Ascending aorta (tissue), 2 donors: ENCODE measurements around the gene PRR35. TPM values are rescaled to one million over a fixed set of nuclear protein-coding genes. Genes with fewer than 3 reads are reported as not detected.

Experiments used
- DNase-seq, 2 donors: peaks; one replicate each; pipeline ENCODE4 v3.0.0-alpha.2; 2019; ENCODE audit warnings: low spot score in 2 of 2
- H3K27ac ChIP-seq, 2 donors: fragments of 200-600 bp; sonication (generic); one replicate each; pipeline ENCODE4 v1.5.1; 2016 to 2017; ENCODE audit warnings: mild to moderate bottlenecking in 1 of 2
- H3K27me3 ChIP-seq: fragments of 200-600 bp; sonication (generic); one replicate; pipeline ENCODE4 v1.5.1; 2017
- H3K36me3 ChIP-seq, 2 donors: fragments of 200-600 bp; sonication (generic); one replicate each; pipeline ENCODE4 v1.5.1; 2016
- H3K4me1 ChIP-seq, 2 donors: fragments of 200-600 bp; sonication (generic); one replicate each; pipeline ENCODE4 v1.5.1; 2016 to 2017; ENCODE audit warnings: mild to moderate bottlenecking in 1 of 2
- H3K4me3 ChIP-seq, 2 donors: fragments of 200-600 bp; sonication (generic); one replicate each; pipeline ENCODE4 v1.5.1; 2016 to 2017; ENCODE audit warnings: mild to moderate bottlenecking in 1 of 2
- H3K9me3 ChIP-seq, 2 donors: fragments of 200-600 bp; sonication (generic); one replicate each; pipeline ENCODE4 v1.5.1; 2016
- CTCF ChIP-seq, 3 experiments: fragments of 200-600 bp in 2 of 3; fragments of 450-650 bp in 1 of 3; sonication (generic) in 2 of 3; IDR thresholded peaks; one replicate each; pipeline ENCODE4 v1.5.1; 2016 to 2019; ENCODE audit warnings: antibody characterized with exemption in 3 of 3, mild to moderate bottlenecking in 1 of 3, moderate library complexity in 1 of 3
- intact Hi-C: fragments of 100-400 bp; cut with DNase I; formaldehyde crosslinking; loops from one replicate; pipeline ENCODE4 v1.15.1; 2023
- total RNA-seq: library from RNA; depleted of rRNA; stranded (reverse); fragments of >200 nt; gene quantifications from one replicate; pipeline ENCODE4 v1.1.0, GENCODE V29; 2016

The PRR35 gene
- total RNA-seq = not detected

DNA sequence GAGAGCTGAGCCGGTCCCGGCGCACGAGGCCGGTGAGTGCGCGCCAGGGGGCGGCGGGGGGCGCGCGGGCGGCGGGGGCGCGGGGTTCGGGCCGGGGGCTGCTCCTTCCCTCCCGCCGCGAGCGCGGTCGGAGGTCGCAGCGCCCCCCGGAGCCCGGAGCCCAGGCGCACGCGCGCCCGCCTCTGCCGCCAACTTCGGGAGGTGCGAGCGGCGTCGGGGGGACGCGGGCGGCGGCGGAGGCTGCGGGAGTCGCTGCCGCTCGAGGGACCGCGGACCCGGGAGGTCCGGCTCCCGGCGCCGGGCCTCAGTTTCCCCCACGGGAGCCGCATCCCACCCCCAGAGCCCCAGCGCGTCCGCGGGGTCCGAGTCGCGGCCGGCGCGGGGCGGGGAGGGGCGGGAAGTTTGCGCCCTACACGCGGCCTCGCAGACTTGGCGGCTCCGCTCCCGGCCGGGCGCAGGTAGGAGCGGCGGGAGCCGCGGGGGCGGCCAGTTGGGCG, at the start of gene PRR35:
PRR35 (plus strand) TSS at position 191 of the 497 bp plus-strand sequence. CDS start 2,901 bp downstream, outside the sequence.
- no peak for DNase-seq
- TF ChIP-seq CTCF (IDR thresholded peaks at IDR 0.05) = no peak
- intact Hi-C loops = no loop called here
- H3K36me3 ChIP-seq = no peaks in the 10 kb centered on the region
- peak within 1 kb of the TSS in 1 of 2 donors; percentile 26 for H3K4me3 ChIP-seq
- no peaks in the 10 kb centered on the region for H3K9me3 ChIP-seq
- H3K27me3 ChIP-seq = peaks cover 7% of the 10 kb centered on the region
- H3K27ac ChIP-seq = no peak within 1 kb of the TSS
- peaks cover 0 to 2% of the 10 kb centered on the region in 2 donors for H3K4me1 ChIP-seq

DNA sequence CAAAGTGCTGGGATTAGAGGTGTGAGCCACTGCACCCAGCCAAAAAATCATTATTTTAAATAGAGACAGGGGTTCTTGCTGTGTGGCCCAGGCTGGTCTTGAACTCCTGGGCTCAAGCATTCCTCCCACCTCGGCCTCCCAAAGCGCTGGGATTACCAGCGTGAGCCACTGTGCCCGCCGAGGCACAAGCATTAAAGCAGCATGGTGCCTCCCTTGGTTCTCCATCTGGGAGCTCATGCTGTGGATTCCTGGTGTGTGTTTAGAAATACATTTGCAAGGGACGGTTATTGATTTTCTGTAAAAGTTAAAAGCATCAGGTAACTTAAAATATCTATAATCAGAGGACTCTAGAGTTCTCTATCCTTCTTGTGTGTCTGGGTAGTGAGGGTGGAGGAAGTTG, 47.4 kb upstream of the PRR35 start:
- H3K27me3 ChIP-seq = no peaks in the 10 kb centered on the region
- intact Hi-C loops = no loop called here
- DNase-seq = no peak
- no peaks in the 10 kb centered on the region for H3K9me3 ChIP-seq
- H3K36me3 ChIP-seq = peaks cover 13 to 28% of the 10 kb centered on the region in 2 donors
- H3K4me1 ChIP-seq = no peaks in the 10 kb centered on the region
- H3K27ac ChIP-seq = no peak overlapping the region
- no peak for TF ChIP-seq CTCF (IDR thresholded peaks at IDR 0.05)
- H3K4me3 ChIP-seq = no peak overlapping the region

DNA sequence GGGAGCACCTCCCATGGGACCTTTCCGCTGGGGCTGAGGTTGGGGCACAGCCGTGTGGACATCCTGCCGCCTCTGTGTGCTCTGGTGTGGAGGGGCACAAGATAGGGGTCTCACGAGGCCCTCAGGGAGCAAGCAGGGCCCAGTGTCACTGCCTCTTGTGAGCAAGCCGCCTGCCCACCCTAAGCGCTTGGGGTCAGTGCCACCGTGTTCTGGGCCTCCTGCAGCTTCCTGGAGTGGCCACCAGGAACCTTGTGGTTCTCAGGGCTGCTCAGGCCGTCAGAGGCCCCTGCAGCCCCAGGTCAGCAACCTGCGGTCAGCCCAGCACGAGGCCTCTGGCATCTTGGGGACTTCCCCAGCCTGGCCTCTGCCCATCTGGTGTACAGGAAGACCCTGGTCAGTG, 46.2 kb upstream of the PRR35 start:
- Histone ChIP-seq H3K27me3 (no peaks in the 10 kb centered on the region), H3K36me3 (peaks cover 15 to 31% of the 10 kb centered on the region in 2 donors), H3K9me3 (no peaks in the 10 kb centered on the region), H3K4me1 (no peaks in the 10 kb centered on the region), H3K27ac (no peak overlapping the region), H3K4me3 (no peak overlapping the region)
- intact Hi-C loops = no loop called here
- TF ChIP-seq CTCF (IDR thresholded peaks at IDR 0.05) = no peak
- no peak for DNase-seq

DNA sequence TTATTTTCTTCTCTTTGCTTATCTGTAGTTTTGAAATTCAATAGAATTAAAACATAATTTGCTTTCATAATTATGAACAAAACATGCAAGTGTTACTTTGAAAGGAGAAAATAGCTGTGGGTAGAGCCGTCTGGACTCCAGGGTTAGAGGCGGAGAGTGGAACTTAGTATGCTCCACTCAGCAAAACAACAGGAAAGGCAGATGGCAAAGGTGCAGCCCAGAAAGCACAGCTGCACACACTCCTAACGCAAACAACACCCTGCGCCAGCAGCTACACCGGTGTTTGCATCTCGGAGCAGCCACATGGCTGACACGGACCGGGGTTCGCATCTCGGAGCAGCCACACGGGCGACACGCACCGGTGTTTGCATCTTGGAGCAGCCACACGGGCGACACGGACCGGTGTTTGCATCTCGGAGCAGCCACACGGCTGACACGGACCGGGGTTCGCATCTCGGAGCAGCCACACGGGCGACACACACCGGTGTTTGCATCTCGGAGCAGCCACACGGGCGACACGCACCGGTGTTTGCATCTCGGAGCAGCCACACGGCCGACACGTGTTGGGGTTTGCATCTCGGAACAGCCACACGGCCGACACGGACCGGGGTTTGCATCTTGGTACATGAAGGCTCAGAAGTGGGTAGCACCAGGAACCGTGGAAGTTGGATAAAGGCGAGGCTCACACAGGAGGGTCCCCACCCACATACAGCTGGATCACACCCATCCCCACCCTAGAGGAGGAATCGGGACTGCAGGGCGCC, 44.8 kb upstream of the PRR35 start:
- no peaks in the 10 kb centered on the region for H3K9me3 ChIP-seq
- no peak overlapping the region for H3K27ac ChIP-seq
- no peak for DNase-seq
- intact Hi-C loops = no loop called here
- no peak for TF ChIP-seq CTCF (IDR thresholded peaks at IDR 0.05)
- H3K4me3 ChIP-seq = no peak overlapping the region
- H3K4me1 ChIP-seq = no peaks in the 10 kb centered on the region
- no peaks in the 10 kb centered on the region for H3K27me3 ChIP-seq
- peaks cover 29 to 41% of the 10 kb centered on the region in 2 donors for H3K36me3 ChIP-seq

DNA sequence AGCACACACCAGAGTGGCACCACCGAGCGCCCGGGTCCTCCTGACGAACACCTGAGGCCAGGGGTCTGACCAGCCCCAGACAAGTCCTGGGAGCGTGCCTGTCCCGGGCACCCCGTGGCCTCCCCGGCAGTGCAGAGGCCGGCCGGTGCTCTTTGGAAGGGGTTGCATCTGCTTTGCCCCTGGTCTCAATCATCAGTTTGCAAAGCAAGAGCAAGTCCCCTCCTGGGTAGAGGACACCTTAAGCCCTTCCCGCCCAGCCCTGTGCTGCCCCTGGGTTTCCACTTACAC, 44.3 kb upstream of the PRR35 start:
- no peak for DNase-seq
- no peak for TF ChIP-seq CTCF (IDR thresholded peaks at IDR 0.05)
- H3K4me3 ChIP-seq = no peak overlapping the region
- intact Hi-C loops = no loop called here
- peaks cover 35 to 42% of the 10 kb centered on the region in 2 donors for H3K36me3 ChIP-seq
- no peaks in the 10 kb centered on the region for H3K27me3 ChIP-seq
- no peak overlapping the region for H3K27ac ChIP-seq
- no peaks in the 10 kb centered on the region for H3K4me1 ChIP-seq
- H3K9me3 ChIP-seq = no peaks in the 10 kb centered on the region
